Ovary (tissue), 3 donors: ENCODE results near the gene TSPAN1.

Experiments used
- EP300 ChIP-seq: sonication (generic); formaldehyde crosslinking; IDR thresholded peaks from one replicate; pipeline ENCODE4 v1.6.1; 2017; ENCODE audit warnings: antibody characterized with exemption
- POLR2A ChIP-seq: fragments of 450-650 bp; IDR thresholded peaks from one replicate; pipeline ENCODE4 v1.6.1; 2017; ENCODE audit warnings: antibody characterized with exemption, mild to moderate bottlenecking, moderate library complexity
- TF ChIP-seq, protein P1 (sequence below), 3 donors: fragments of 450-650 bp in 2 of 3; fragments of 200-600 bp in 1 of 3; IDR thresholded peaks; one replicate each; pipeline versions ENCODE4 v1.5.1 to v1.8.0; 2016 to 2022; ENCODE audit warnings: antibody characterized with exemption in 3 of 3, mild to moderate bottlenecking in 1 of 3
- donor health status: DM: no; HTN: no; CAD: no.

DNA sequence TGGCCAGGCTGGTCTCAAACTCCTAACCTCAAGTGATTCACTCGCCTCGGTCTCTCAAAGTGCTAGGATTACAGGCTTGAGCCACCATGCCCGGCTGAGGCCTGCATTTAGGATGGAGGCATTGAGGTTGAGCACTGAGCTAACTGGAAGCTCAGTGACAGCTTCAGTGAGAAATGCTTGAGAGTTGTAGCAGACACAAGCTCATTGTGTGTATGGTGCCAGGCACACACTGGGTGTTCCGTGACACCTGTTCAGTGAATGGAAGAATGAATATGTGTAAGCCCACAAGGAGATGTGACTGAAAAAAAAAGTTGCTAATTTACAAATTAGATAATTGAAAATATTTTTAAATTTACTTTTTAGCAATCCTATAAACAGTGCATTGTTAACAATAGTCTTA lies 50.1 kb downstream of the TSPAN1 start:
- TF ChIP-seq, protein P1, sequence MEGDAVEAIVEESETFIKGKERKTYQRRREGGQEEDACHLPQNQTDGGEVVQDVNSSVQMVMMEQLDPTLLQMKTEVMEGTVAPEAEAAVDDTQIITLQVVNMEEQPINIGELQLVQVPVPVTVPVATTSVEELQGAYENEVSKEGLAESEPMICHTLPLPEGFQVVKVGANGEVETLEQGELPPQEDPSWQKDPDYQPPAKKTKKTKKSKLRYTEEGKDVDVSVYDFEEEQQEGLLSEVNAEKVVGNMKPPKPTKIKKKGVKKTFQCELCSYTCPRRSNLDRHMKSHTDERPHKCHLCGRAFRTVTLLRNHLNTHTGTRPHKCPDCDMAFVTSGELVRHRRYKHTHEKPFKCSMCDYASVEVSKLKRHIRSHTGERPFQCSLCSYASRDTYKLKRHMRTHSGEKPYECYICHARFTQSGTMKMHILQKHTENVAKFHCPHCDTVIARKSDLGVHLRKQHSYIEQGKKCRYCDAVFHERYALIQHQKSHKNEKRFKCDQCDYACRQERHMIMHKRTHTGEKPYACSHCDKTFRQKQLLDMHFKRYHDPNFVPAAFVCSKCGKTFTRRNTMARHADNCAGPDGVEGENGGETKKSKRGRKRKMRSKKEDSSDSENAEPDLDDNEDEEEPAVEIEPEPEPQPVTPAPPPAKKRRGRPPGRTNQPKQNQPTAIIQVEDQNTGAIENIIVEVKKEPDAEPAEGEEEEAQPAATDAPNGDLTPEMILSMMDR (IDR thresholded peaks at IDR 0.05), result no peak
- TF ChIP-seq EP300 (no peak), POLR2A (no peak)
